Measurements from ENCODE around the gene CPA2.
"Not testable (repeated sequence)": the region's sequence is repeated elsewhere in the genome, so short reads cannot be mapped to it uniquely, and the experiment has no call there.

The CPA2 gene

DNA sequence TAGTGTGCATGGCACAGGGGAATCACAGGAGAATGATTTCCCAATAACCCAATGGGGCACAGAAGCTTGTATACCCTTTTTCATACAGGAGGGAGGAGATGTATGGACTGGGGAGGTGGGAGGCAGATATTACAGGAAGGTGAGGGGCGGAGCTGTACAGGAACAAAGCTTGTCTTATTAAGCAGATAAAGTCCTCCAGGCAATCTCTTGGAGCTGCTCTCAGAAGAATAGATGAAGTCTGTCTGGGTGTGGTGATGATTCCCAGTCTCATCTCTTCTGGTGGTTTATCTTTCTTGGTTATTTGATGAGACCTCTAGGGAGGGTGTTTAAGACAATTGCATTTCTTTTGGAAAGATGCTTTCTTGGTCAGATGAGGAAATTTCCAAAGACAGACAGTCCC, 52.9 kb downstream of the CPA2 start:
- DNase-seq, result no peak

DNA sequence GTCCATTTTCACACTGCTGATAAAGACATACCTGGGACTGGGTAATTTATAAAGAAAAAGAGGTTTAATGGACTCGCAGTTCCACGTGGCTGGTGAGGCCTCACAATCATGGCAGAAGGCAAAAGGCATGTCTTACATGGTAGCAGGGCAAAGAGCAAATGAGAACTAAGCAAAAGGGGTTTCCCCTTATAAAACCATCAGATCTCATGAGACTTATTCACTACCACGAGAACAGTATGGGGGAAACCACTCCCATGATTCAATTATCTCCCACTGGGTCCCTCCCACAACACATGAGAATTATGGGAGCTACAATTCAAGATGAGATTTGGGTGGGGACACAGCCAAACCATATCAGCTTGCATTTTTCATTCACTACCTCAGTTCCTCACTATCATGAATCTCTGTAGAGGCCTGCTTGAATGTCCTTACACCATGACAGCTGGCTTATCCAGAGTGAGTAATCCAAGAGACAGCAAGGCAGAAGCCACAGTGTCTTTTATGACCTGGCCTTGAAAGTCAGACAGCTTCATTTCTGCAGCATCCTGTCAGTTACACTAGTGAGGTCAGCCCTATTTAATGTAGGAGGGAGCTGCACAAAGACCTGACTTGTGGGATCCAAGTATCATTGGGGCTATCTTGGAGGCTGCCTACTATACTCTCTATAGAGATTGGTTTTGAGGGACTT, 55.0 kb downstream of the CPA2 start:
- not testable (repeated sequence) for DNase-seq

DNA sequence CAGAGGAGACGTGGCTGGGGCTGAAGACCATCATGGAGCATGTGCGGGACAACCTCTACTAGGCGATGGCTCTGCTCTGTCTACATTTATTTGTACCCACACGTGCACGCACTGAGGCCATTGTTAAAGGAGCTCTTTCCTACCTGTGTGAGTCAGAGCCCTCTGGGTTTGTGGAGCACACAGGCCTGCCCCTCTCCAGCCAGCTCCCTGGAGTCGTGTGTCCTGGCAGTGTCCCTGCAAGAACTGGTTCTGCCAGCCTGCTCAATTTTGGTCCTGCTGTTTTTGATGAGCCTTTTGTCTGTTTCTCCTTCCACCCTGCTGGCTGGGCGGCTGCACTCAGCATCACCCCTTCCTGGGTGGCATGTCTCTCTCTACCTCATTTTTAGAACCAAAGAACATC, 56.0 kb downstream of the CPA2 start:
- DNase-seq, result no peak

DNA sequence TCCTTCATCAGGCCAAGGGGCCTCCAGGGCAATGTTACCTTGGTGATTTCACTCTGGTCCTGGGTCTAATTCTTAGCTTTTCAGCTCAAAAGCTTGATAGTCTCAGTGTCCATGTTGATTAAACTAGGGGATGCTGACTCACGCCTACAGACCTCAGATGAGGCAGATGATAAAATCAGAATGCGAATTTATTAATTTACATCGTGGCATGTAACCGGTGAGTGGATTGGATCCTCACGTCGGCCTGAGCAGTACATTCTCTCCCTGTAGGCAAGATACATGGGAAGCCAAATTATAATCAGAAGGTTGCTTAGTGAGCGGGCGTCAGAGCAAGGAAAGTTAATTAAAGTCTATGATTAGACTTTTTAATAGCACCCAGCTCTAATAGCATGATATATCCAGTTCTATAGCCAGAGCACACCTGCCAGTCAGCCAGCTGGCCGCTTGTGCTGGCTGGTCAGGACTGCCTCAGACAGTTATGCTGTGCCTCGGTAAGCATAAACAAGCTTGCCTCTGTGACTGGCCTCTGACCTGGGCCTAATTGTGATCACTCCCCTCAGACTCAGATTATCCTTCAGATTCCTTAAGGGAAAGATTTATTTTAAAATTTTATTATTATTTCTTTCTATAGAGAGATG, 57.8 kb downstream of the CPA2 start:
- no peak for DNase-seq

DNA sequence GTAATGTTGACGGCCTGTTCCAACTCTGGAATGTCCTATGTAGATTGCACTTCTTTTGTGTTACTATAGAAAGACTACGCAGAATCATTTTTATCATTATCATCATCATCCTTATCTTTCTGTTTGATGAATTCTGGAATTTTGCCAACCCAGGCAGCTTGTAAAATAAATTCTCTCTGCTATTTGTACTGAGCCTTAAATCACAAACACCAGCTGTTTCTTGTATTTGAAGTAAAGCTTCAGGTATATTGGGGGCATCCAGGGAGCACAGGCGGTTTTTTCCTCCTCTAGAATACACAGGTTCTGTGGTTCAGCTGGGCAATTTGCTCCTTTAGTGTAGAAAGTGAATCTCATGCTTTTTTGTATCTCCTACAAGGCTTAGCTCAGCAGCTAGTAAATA, 63.0 kb downstream of the CPA2 start:
- DNase-seq, result no peak

DNA sequence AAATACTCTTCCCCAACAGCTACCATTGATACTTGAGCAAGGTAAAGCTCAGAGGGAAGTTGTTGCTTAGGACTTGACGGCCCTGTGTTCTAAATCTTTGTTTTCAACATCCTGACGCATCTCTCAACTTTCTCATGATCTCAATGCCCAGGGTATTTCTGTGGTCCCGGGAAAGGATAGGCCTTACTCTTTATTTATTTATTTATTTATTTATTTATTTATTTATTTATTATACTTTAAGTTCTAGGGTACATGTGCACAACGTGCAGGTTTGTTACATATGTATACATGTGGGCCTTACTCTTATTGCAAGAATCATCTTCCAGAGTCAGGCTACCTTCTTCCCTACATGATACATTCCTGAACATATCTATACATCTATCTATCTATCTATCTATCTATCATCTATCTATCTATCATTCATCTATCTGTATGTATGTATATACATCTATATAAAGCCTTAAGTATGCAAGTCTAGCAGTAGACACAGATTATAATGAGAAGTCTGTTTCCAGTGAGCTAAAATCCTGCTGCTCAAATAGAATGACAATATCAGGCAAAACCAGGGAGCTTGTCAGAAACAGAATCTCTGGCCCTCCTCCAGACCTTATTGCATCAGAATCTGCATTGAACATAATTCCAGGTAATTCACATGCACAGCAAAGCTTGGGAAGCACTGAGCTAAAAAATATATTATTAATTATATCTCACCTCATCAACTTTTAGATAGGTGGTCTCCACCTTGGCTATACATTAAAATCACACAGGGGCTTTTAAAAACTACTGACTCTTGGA, 65.8 kb downstream of the CPA2 start:
- DNase-seq, result no peak

GRCh38 chr7:130333832-130334231, 67.2 kb downstream of the CPA2 start:
- DNase-seq, result no peak

DNA sequence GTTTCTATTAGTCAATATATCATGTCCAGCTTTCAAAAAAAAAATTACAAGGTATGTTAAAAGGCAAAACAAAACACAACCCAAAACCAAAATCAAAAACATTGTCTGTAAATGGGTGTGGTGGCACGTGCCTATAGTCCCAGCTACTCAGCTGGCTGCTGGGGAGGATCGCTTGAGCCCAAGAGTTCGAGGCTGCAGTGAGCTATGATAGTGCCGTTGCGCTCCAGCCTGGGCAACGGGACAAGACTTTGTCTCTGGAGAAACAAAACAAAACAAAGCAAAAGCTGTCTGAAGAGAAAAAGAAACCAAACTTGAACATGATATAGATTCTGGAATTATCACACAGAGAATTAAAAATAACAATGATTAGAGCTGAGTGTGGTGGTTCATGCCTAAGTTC, 67.6 kb downstream of the CPA2 start:
- DNase-seq, result no peak

DNA sequence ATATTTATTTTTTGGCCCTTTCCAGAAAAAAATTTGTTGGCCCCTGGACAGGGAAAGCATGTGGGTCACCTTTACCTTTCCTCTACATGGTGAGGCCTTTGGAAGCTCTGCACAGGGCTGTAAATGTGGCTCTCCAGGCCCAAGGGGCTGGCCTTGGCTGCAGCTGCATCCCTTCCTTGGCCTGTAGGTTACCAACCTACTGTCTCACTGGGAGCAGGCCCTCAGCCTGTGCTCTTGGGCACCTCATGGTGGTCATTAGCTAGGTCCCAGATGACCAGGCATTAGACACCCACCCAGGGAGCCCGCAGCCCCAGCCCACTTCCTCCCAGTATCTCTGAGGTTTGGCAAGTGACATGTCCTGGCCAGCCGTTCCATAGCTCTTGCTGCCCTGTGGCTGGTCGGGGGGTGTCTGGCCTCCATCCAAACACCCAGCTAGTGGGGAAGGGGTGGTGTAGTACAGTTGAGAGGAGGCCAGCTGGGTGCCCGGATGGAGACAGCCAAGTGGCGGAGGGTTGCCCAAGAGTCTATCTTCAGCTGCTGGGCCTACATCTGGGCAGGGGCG, 70.8 kb downstream of the CPA2 start:
- DNase-seq, result no peak

DNA sequence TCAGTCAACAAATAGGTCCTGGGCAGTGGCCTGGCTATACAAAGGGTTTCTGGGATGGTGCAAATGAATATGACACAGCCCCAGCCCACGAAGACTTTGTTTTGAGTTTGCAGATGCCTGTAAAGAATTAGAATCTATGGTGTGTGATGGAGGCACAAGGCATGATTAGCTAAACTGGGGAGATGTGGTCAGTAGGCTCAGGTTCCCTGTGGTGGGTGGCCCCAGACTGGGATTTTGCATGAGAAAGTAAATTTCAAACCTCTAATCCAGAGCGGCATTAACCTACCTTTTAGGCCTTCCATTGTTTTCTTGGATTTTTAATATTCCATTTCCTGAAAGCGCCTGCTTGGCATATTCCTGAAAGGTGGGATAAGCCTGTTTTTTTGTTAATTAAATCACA, 71.6 kb downstream of the CPA2 start:
- DNase-seq, result no peak

All from cortex of kidney (tissue), 1 donor.